ENCODE measurements around the gene PFDN6.
"Not testable (repeated sequence)": the region's sequence is repeated elsewhere in the genome, so short reads cannot be mapped to it uniquely, and the experiment has no call there.

Gene PFDN6

DNA sequence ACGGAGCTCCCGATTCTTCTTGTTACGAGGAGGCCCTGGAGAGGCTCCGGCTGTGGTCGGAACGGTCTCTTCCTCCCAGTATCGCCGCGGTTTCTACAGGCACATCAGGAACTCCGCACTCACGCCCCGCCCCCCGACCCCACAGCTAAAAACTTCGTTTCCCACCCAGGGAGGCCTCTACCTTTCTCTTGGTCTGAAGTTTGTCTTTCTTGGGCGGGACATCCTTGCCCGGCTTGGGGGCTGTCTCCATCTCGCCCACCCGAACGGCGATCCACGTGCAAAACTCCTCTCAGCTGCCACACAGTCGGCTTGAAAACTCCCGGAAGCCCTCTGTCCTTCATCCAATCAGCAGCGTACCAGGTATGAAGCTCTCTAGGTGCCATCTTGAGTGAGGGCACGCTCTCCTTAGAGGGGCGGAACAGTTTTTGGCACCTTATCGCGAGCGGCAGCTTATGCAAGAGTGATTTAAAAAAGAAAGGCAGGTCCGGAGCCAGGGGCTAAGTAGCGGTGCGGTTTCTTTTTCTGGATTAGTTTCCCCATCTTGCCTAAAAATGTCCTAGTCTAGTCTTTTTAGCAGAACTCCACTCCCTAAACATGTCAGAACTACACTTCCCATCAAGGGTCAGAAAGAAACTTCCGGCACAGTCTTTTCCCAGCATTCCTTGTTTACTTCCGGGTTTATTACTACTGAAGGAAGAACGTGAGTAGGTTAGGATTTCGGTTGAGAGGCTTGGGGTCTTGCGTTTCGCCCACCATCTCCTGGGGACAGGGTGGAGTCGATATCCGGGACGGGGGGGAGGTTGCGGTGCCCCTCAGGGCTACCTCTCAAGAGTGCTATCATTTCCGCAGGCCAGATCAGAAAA, at the start of gene PFDN6, which contains the start of gene WDR46:
Gene PFDN6, plus strand, starts transcription at position 681 of the 863 bp plus-strand sequence. CDS start 256 bp downstream, outside the sequence.
Gene WDR46, minus strand, starts transcription at position 319 of the 863 bp plus-strand sequence. Its CDS starts 69 bp downstream, at position 250.
- peak; percentile 87 for DNase-seq

DNA sequence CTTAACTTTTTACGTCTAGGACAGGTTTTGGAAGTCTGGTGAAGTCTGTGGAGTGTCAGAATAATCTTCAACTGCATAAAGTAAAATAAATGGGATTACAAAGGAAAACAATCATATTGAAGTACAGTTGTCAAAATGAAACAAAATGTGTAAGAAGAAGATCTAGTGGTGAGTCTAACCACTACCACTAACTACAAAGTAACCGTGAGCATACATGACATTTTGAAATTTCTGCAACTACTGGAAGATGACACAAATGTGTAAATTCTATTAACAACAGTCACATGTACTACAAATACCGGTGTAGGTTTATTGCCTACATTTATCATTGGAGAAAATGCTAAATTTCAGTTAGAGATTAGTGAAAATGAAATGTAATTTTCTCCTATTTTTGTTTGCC, 47.4 kb upstream of the PFDN6 start:
- DNase-seq: no peak

DNA sequence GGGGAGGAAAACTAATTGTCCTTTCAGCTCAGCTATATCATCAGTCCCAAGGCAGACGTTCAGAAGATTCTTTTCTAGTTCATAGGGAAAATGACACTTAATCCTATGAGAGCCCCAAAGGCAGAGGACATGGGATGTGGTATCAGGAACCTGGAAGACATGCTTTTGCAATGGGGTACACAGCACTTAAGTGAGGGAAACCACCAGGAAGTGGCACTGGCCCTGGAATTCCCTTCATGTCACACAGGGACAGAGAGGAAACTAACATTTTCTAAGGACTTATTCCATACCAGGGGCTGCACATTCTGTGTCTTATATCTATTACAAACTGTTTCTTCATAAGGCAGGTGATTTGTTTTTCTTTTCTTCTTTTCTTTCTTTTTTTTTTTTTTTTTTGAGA, 45.9 kb upstream of the PFDN6 start:
- no peak for DNase-seq

DNA sequence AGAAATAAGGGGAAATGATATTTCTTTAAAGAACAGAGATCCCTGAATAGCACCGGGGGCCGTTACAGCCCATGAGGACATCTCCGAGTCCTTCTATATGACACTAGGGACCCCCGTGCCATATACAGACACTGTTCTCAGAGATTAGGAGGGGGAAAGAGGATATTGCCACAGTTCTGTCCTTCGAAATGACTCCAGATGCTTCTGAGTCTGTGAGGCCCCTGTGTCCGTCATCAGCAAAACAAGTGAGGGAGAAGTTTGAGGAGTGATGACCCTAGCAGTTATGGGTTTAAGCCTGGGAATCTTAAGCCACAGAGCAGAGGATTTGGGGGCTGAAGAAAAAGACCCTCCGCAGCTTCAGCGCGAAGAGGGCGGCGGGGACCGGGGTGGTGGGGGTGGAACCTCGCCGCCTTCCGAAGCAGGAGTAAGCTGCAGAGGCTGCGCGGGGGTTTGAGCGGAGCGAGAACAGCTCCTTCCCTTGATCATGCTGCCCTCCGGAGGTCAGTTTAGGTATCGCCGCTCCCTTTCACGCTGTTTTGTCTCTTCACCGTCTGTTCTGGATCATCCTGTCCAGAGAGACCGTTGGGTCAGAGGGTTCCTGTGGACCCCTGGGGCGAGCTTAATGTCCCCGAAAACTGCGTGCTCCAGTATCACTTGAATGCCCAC, 41.3 kb upstream of the PFDN6 start:
- peak; percentile 40 for DNase-seq

DNA sequence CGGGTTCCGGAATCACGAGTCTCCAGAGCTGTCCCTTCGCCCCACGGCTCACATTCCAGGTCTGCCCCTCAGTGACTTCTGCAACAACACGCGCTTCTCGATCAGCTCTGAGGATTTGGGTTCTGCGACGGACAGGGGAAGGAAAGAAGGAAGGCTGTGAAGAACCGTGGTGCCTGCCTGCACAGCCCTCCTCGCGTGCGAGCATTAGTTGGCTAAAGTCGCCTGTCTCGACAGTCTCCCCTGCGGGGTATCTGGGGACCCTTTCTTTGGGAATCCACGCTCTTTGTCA, 40.8 kb upstream of the PFDN6 start:
- DNase-seq: no peak

DNA sequence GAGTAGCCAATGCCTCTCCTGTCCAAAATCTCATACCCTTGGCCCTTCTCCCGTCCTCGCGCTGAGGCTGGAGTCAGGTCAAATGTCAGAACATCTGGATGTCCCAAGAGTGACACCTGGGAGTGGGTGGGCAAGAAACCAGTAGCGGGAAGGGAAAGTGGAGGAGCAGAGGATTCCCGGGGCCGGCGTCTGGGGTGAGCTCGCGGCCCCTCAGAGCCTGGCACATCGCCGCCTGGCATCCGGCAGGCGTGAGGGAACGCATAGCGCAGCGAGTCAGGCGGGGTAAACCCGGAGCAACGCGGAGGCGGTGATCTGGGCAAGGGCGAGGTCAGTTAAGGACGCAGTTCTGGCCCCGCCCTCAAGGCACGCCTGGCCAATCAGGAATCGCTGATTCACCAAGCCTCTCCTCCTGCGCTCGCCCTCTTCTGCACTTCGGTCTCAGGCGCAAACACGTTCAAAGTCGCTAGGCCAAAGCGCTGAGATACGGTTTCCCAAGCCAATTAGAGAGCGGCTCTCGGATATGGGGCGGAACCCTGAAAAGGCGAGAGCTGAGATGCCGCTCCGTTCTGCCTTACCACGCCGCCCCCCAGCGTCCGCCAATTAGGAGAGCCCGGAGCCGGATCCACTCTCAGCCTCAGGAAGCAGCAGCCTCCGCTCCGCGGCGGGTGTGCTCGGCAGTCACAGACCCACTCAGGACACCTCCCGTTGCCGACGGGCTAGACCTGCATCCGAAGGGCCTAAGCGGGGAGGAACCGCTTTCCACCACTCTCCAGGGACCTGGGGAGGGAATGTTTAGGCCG, 40.3 kb upstream of the PFDN6 start:
- peak; percentile 97 for DNase-seq

DNA sequence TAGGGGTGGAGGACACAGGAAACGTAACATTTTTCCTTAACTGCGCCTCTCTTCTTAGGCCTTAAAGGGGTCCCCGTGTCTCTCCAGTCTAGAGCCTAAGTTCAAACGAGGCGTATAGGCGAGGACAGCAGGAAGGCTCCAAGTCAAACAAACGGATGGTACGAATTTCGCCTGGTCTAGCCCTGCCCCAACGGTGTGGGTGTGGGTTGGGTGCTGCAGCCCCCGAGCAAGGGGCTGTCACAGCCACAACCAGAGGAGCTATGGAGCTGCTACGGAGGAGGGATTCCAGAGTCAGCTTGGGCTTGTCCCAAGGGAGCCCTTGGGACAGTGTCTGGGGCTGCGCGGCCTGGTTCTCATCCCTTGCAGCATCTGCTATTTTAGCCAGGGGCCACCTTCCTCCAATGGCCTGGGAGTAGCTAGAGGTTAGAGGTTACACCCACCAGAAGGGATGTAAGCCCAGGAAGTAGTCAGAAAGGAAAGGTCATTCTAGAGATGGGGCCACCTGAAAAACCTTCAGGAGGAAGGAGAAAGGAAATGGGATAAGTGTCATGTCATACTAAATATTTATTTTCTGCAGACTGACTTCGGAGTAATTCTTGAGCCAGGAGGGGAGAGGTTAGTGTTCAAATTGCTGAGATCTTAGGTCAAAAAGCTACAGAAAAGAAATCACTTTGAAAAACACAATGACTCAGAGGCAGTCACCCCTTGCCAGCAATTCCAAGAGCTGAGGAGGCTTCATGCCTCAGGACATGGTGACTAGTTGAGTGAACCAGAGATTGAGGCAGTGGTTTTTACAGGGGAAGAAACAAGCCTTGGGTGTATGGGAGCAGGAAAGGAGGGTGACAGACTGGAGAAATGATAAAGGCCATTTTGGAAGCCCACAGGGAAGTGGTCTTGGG, 39.4 kb upstream of the PFDN6 start:
- no peak for DNase-seq

DNA sequence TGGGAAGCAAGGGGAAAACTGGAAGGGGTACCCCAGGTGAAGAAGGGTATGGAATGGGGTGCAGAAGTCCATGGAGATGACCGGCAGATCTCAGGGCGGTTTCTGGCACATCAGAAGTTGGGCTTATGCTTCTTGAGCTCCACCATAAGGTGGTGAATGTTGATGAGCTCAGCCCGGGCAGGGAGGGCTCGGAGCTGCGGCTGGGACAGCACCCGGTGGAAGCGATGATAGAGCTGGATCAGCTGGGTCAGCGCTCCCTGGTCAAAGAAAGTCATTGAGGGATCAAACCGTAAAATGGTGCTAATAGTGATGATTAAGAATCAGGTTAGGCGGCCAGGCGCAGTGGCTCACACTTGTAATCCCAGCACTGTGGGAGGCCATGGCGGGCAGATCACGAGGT, 38.7 kb upstream of the PFDN6 start:
- no peak for DNase-seq

DNA sequence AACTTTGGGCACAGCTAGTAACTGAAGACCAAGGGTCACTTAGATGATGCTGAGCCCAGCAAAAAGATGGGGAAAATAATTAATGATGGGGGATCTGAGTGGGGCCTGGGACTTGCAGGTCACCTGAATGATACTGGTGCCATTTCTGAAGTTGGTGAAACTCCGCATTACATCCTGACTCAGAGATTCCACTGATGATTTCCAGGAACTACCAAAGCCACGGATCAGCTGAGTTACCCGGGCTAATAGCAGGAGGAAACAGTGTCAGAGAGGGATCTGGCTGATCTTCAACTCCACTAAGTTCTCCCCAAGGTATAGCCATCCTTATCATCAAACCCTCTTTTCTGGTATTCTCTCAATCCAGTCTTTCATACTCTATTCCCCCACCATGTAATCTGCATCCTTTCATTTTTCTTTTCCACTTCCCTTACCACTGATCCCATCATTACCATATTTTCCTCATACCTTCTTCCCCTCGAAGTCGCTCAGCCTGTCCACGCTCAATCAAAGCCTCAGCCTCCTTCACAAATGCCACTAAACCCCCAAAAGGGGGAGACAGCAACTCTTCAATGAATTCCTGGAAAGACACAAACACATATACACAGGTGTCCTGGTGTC, 37.9 kb upstream of the PFDN6 start:
- no peak for DNase-seq

DNA sequence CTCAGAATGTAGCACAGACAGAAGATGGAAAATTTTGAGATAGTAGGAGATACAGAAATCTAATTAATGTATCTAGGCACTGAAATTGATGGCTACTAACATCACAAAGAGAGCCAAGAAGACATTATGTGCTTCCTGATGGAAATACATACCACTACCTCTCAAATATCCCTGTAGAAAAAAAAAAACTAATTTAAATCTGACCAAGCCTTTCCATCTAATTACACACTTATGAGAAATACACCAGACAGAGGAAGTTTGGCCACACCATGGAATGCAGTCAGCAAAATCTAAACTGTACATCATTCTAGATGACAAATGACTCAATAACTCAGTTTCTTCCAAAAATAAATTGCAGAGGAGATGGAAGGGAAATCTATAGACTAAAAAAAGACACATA, 36.6 kb upstream of the PFDN6 start:
- DNase-seq: no peak

DNA sequence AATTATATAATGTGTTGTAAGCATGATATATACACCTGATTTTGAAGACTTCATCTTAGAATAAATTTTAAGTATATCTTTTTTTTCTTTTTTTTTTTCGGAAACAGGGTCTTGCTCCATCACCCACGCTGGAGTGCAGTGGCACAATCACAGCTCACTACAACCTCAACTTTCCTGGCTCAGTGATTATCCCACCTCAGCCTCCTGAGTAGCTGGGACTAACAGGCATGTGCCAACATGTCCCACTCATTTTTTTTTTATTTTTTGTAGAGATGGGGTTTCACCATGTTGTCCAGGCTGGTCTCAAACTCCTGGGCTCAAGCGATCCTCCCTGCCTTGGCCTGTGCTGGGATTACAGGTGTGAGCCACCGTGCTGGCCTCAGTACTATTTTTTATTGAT, 34.8 kb upstream of the PFDN6 start:
- no peak for DNase-seq

DNA sequence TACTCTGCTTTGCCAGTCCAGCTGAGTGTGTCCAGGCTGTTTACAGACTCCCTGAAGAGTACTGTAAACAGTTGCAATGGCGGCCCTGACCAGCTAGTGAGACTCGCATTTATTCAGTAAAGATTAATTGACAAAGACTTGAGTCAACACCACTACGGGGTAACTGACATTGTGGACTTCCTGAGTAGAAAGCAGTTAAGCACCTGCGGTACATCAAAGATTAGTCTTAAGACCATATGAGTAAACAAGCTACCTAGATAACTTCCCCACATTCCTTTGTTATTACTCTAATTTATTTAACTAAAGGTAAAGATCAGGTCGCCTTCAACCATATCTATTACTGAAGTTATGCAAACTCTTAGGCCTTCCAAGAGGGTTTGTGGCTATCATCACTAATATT, 30.4 kb upstream of the PFDN6 start:
- no peak for DNase-seq

DNA sequence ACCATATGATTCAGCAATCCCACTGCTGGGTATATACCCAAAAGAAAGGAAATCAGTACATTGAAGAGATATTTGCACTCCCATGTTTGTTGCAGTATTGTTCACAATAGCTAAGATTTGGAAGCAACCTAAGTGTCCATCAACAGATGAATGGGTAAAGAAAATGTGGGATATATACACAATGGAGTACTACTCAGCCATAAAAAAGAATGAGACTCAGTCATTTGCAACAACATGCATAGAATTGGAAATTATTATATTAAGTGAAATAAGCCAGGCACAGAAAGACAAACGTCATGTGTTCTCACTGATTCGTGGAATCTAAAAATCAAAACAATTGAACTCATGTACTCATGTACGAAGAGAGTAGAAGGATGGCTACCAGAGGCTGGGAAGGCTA, 26.9 kb upstream of the PFDN6 start:
- not testable (repeated sequence) for DNase-seq

DNA sequence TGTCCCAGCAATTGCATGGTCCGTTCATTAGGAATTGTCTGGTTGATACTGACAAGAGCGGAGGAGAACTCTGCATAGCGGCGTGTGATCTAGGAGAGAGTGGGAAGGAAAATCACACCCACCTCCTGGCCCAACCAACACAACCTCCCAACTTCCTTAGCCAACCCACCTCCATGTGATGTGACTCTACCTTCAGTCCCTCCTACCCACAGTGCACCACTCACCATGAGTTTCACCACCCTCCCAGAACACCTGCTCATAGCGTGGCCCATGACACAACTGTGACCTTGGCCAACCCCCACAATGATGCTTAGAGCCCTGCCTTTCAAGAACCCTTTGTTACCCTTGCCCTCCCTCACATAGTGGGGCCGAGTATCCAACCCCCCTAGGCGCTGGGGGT, 25.4 kb upstream of the PFDN6 start:
- DNase-seq: no peak

DNA sequence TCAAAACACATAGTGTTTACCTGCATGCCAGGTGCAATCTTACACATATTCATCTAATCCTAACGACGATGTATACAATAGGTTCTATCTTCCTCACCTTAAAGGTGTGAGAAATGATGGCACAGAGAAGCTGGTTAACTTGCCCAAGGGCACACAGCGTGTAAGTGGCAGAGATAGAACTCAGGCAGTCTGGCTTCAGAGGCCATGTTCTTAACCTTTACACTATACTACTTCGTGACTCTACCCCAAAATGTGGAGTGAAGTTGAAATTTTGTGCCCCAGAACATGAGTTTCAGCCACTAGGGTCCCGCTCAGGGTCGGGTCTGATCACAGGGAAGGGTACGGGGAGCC, 18.3 kb upstream of the PFDN6 start:
- no peak for DNase-seq

DNA sequence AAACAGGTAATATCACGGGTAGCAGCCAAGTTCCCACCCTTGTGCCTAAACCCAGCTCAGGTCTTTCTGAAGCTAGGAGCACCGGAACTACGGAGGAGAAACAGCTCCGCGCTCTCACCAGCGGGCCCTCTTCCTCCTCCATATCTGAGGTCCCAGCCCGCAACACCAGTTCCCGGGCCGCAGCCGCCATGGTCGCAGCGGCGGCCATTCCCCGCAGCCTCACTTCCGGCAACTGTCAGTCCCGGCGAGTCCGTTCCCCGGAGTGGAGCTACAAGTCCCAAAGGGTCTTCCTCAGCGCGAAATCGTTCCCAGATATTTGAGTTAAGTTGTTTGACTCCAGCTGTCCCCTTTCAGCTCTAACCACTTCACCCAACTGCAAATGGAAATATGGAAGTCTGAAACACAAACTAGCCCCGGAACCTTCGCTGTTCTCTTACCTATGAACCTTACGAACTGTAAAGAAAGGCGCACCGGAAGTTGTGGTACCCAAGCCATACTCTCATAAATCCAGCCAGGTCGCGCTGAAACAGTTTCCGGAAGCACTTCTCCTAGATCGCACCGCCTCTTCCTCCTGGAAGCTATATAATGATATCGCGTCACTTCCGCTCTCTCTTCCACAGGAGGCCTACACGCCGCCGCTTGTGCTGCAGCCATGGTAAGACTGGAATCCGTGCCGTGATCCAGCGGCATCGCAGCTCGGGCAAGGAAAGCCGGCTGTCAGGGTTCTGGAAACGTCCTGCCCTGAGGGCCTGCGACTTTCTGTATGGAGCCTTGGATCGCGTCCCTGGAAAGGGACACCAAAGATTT, 17.7 kb upstream of the PFDN6 start, which contains the start of the genes RPS18 and VPS52:
Gene RPS18, plus strand, starts transcription at position 608 of the 807 bp plus-strand sequence. Its CDS starts 45 bp downstream, at position 653.
Gene VPS52, minus strand, starts transcription at position 409 of the 807 bp plus-strand sequence. Its CDS starts 201 bp downstream, at position 208.
- DNase-seq: peak; percentile 95

DNA sequence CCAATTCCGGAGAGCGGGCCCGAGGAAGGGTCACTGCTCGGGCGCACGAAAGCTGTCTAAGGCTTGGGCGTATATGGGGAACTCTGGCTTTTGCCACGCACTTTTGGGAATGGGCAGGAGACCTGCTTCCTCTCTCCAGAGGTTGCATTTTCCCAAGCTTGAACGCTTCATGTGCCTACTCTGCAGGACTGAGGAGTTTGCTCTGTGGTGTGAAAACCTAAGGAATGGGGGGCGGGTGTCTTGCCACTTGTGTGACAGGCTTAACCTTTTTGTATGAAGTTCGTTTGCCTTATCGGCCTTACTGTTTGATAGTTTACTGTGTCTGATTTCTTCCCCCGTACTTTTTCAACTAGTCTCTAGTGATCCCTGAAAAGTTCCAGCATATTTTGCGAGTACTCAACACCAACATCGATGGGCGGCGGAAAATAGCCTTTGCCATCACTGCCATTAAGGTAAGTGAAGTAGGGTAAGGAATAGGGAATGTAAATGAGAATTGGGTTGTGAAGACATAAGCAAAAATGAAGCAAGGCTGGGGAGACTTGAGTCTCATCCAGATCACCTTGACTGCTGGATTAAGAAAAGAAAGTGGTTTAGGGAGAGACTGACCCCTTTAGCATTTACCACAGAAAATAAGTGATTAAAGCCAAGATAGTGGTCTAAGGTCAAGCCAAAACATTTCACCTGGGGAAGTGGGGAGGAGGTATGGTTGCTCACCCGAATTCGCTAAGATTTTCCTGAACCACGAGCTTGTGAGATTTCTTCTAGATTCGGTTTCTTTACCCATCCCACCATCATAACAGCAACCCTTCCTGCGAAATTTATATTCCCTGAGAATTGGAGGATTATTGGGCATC, 16.9 kb upstream of the PFDN6 start:
- DNase-seq: no peak

DNA sequence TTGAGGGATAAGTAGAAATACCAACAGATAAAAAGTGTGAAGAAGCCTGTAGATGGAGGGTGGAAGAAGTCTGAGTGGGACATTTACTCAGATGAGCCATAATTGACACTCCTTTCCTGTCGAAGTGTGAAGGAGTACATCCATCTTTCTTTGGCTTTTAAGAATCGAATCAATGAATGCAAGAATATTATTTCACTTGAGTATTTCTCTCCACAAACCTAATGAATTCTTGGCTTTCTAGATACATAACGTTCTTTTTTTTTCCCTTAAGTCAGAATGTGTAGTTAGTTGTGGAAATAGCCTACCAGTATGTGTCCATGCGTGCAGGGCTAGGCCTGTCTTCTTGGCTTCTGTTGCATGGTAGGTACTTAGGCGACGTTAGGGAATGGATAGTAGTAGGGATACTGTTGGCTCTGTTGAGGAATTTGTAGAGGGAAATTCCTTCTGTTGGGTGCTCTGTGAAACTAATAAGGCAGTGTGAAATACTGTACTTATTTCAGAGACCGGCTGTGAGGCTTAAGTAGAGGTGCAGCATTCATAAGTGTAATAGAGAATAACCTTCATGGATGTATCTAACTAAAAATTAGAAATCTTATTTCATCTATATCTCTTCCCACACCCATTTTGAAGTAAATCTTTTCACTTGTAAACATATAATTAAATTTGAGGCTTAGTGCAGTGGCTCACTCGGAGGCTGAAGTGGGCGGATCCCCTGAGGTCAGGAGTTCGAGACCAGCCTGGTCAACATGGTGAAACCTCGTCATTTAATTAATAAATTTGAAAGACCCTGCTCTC, 16.1 kb upstream of the PFDN6 start:
- no peak for DNase-seq
